IPS-18a (cell line): ENCODE results near the gene RGS1.

Experiments used
- H3K27ac ChIP-seq: one replicate; pipeline ENCODE4 v1.5.1; 2013; ENCODE audit warnings: low read length
- H3K27me3 ChIP-seq: one replicate; pipeline ENCODE4 v1.6.1; 2013; ENCODE audit warnings: mild to moderate bottlenecking, low read length; ENCODE audit not compliant: control insufficient read depth, insufficient read depth
- H3K36me3 ChIP-seq: one replicate; pipeline ENCODE4 v1.6.1; 2013; ENCODE audit warnings: low read depth, low read length; ENCODE audit not compliant: control insufficient read depth
- H3K4me1 ChIP-seq: one replicate; pipeline ENCODE4 v1.6.1; 2013; ENCODE audit warnings: low read depth, low read length; ENCODE audit not compliant: control insufficient read depth
- H3K4me3 ChIP-seq: one replicate; pipeline ENCODE4 v1.5.1; 2013; ENCODE audit warnings: low read length
- H3K9ac ChIP-seq: one replicate; pipeline ENCODE4 v1.6.1; 2013; ENCODE audit warnings: mild to moderate bottlenecking, low read length, moderate library complexity
- H3K9me3 ChIP-seq: one replicate; pipeline ENCODE4 v1.6.1; 2013; ENCODE audit warnings: low read depth, low read length; ENCODE audit not compliant: control insufficient read depth

The RGS1 gene

GRCh38 chr1:192589813-192590212, 14.2 kb downstream of the RGS1 start:
- Histone ChIP-seq H3K4me3 (no peak overlapping the region), H3K36me3 (no peaks in the 10 kb centered on the region), H3K27me3 (no peaks in the 10 kb centered on the region), H3K27ac (no peak overlapping the region), H3K9me3 (no peaks in the 10 kb centered on the region), H3K9ac (no peak overlapping the region), H3K4me1 (no peaks in the 10 kb centered on the region)

- Histone ChIP-seq H3K4me3 (no peak overlapping the region), H3K27ac (no peak overlapping the region), H3K9me3 (no peaks in the 10 kb centered on the region), H3K36me3 (no peaks in the 10 kb centered on the region), H3K4me1 (no peaks in the 10 kb centered on the region), H3K27me3 (no peaks in the 10 kb centered on the region), H3K9ac (no peak overlapping the region)
Observed at GRCh38 chr1:192592517-192592916, 16.9 kb downstream of the RGS1 start.

- Histone ChIP-seq H3K4me1 (no peaks in the 10 kb centered on the region), H3K27ac (no peak overlapping the region), H3K4me3 (no peak overlapping the region), H3K36me3 (no peaks in the 10 kb centered on the region), H3K9ac (no peak overlapping the region), H3K9me3 (no peaks in the 10 kb centered on the region), H3K27me3 (no peaks in the 10 kb centered on the region)
Observed at GRCh38 chr1:192592981-192593708, 17.6 kb downstream of the RGS1 start.

GRCh38 chr1:192595299-192595698, 19.7 kb downstream of the RGS1 start:
- Histone ChIP-seq H3K27me3 (no peaks in the 10 kb centered on the region), H3K4me3 (no peak overlapping the region), H3K9me3 (no peaks in the 10 kb centered on the region), H3K9ac (no peak overlapping the region), H3K4me1 (no peaks in the 10 kb centered on the region), H3K27ac (no peak overlapping the region), H3K36me3 (no peaks in the 10 kb centered on the region)

- no peak overlapping the region for H3K4me3 ChIP-seq
- H3K36me3 ChIP-seq: no peaks in the 10 kb centered on the region
- no peak overlapping the region for H3K9ac ChIP-seq
- H3K27ac ChIP-seq: no peak overlapping the region
- H3K9me3 ChIP-seq: no peaks in the 10 kb centered on the region
- no peaks in the 10 kb centered on the region for H3K4me1 ChIP-seq
- H3K27me3 ChIP-seq: no peaks in the 10 kb centered on the region
Observed at GRCh38 chr1:192598589-192598988, 23.0 kb downstream of the RGS1 start.

DNA sequence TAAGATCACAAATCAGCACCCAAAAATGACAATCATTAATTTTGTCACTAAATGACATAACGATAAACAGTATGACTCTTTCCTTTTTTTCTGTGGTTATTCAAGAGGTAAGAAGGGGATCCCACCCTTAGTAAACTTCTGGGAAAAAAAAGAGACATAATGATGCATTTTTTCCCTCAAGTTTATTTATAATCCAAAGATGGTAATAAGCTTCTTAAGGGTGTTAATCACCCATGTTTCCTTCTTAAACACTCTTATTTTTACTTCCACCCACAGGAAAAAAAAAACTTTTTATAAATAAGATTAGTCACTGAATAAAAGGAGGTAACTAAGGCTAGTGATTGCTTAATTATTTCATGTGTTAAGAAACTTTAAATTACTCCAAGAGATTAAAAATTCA, 24.7 kb downstream of the RGS1 start:
- H3K4me1 ChIP-seq: no peaks in the 10 kb centered on the region
- H3K9me3 ChIP-seq: no peaks in the 10 kb centered on the region
- H3K36me3 ChIP-seq: no peaks in the 10 kb centered on the region
- no peak overlapping the region for H3K27ac ChIP-seq
- H3K4me3 ChIP-seq: no peak overlapping the region
- H3K9ac ChIP-seq: no peak overlapping the region
- no peaks in the 10 kb centered on the region for H3K27me3 ChIP-seq

- no peak overlapping the region for H3K9ac ChIP-seq
- H3K4me3 ChIP-seq: no peak overlapping the region
- no peak overlapping the region for H3K27ac ChIP-seq
- no peaks in the 10 kb centered on the region for H3K9me3 ChIP-seq
- no peaks in the 10 kb centered on the region for H3K36me3 ChIP-seq
- H3K27me3 ChIP-seq: no peaks in the 10 kb centered on the region
- no peaks in the 10 kb centered on the region for H3K4me1 ChIP-seq
Observed at GRCh38 chr1:192601143-192601542, 25.6 kb downstream of the RGS1 start.

GRCh38 chr1:192601567-192601966, 26.0 kb downstream of the RGS1 start:
- Histone ChIP-seq H3K4me1 (no peaks in the 10 kb centered on the region), H3K27ac (no peak overlapping the region), H3K9ac (no peak overlapping the region), H3K36me3 (no peaks in the 10 kb centered on the region), H3K9me3 (no peaks in the 10 kb centered on the region), H3K27me3 (no peaks in the 10 kb centered on the region), H3K4me3 (no peak overlapping the region)

GRCh38 chr1:192602757-192603156, 27.2 kb downstream of the RGS1 start:
- Histone ChIP-seq H3K9me3 (no peaks in the 10 kb centered on the region), H3K27me3 (no peaks in the 10 kb centered on the region), H3K36me3 (no peaks in the 10 kb centered on the region), H3K4me3 (no peak overlapping the region), H3K9ac (no peak overlapping the region), H3K4me1 (no peaks in the 10 kb centered on the region), H3K27ac (no peak overlapping the region)

DNA sequence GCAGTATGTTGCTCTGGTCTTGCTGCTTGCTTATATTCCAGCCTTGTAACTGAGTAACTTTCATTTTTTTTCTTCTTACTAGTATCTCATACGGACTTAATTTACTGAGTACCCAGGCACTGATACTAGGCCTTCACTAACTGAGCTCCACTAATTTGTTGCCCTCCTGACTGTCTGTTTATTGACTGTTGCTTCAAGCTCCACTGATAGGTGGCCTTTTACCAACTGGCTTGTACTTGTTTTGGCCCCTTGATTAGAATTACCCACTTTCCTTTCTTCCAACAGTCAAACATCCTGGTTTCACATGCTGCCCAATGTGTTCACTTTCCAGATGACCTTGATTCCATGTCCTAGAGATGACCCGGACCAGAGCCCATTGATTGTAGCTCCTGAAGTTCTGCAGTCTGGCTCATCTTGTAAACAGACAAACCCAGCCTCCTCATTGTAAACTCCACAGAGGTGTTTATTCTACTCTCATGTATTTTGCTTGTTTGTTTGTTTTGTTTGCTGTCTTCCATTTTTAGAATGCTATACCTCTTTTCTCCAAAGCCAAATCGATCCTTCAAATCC, 27.7 kb downstream of the RGS1 start:
- Histone ChIP-seq H3K27ac (no peak overlapping the region), H3K4me3 (no peak overlapping the region), H3K4me1 (no peaks in the 10 kb centered on the region), H3K27me3 (no peaks in the 10 kb centered on the region), H3K36me3 (no peaks in the 10 kb centered on the region), H3K9ac (no peak overlapping the region), H3K9me3 (no peaks in the 10 kb centered on the region)

- no peak overlapping the region for H3K27ac ChIP-seq
- no peaks in the 10 kb centered on the region for H3K36me3 ChIP-seq
- no peaks in the 10 kb centered on the region for H3K27me3 ChIP-seq
- H3K4me3 ChIP-seq: no peak overlapping the region
- H3K4me1 ChIP-seq: no peaks in the 10 kb centered on the region
- no peak overlapping the region for H3K9ac ChIP-seq
- no peaks in the 10 kb centered on the region for H3K9me3 ChIP-seq
Observed at GRCh38 chr1:192604979-192605620, 29.5 kb downstream of the RGS1 start.

DNA sequence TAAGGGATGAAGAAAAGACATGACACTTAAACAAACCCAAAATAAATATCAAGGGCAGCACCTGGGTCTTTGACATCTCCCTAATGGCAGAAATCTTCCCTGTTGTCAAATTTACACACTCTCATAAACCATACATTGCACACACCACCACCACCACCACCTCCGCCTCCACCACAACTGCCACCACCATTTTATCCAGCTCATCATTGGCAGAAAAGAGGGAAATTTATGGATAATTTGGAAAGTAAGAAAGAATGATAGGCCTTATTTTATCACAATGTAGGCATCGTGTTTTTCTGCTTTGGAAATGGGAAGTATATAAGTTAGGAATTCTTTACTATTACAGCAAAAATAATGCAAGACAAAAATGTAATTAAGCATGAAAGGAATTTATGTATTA, 33.1 kb downstream of the RGS1 start:
- Histone ChIP-seq H3K4me3 (no peak overlapping the region), H3K36me3 (no peaks in the 10 kb centered on the region), H3K27me3 (no peaks in the 10 kb centered on the region), H3K27ac (no peak overlapping the region), H3K4me1 (no peaks in the 10 kb centered on the region), H3K9ac (no peak overlapping the region), H3K9me3 (no peaks in the 10 kb centered on the region)
